ENCODE results near the gene PAX2.
A peak's percentile ranks its signal among the peaks of the same experiment; 100 is the strongest.

PAX2 gene

GRCh38 chr10:100709146-100710082 is 36.0 kb upstream of the PAX2 start:
- no peak for TF ChIP-seq CTCF (conservative IDR thresholded peaks at IDR 0.05)
- peak overlapping the region; percentile 26; the same call in 1 of the 2 replicates for H3K27ac ChIP-seq

GRCh38 chr10:100710151-100710871 is 35.1 kb upstream of the PAX2 start:
- H3K27ac ChIP-seq, result peak overlapping the region; percentile 26; the same call in 1 of the 2 replicates
- no peak for TF ChIP-seq CTCF (conservative IDR thresholded peaks at IDR 0.05)

- no peak for TF ChIP-seq CTCF (conservative IDR thresholded peaks at IDR 0.05)
- H3K27ac ChIP-seq, result no peak overlapping the region
These were observed 32.1 kb upstream of the PAX2 start for GRCh38 chr10:100713049-100713858.

GRCh38 chr10:100713859-100714565 is 31.4 kb upstream of the PAX2 start:
- no peak for TF ChIP-seq CTCF (conservative IDR thresholded peaks at IDR 0.05)
- H3K27ac ChIP-seq, result no peak overlapping the region

- H3K27ac ChIP-seq, result no peak overlapping the region
- TF ChIP-seq CTCF (conservative IDR thresholded peaks at IDR 0.05), result no peak
These were observed 30.8 kb upstream of the PAX2 start for GRCh38 chr10:100714566-100714950.

- TF ChIP-seq CTCF (conservative IDR thresholded peaks at IDR 0.05), result no peak
- no peak overlapping the region for H3K27ac ChIP-seq
These were observed 30.3 kb upstream of the PAX2 start for GRCh38 chr10:100715101-100715444.

Measured in VCaP (cell line).